HCT116 (cell line): Measurements from ENCODE around the gene HAPLN1. TPM values are rescaled to one million over a fixed set of nuclear protein-coding genes. Genes with fewer than 3 reads are reported as not detected.

ENCODE experiments used
- ATAC-seq: fragments of 200-7000 bp; cut with Tn5 transposase; 2 replicates; pipeline ENCODE4 v1.9.1; 2020; ENCODE audit warnings: mild to moderate bottlenecking, moderate library complexity
- BruUV-seq: library from RNA; stranded (reverse); fragments of 400-500 nt; replicated peaks from 2 replicates; lab custom pipeline; 2021; lab: Mats Ljungman, UMichigan
- CTCF ChIA-PET: fragments of 300-600 bp; sonication (Branson Sonifier 250); formaldehyde crosslinking; loops from one replicate; lab custom pipeline; 2021; ENCODE audit warnings: antibody characterized with exemption; lab: Charles Lee
- POLR2A ChIA-PET: fragments of 300-600, 350-600 bp; sonication (Branson Sonifier 250); formaldehyde crosslinking; loops from one replicate; lab custom pipeline; 2021; ENCODE audit warnings: antibody characterized with exemption; lab: Charles Lee
- RAD21 ChIA-PET, 2 experiments: fragments of 300-600 bp; sonication (Branson Sonifier 250); formaldehyde crosslinking; loops; one replicate each; lab custom pipeline; 2023; ENCODE audit warnings: low total read pairs in 2 of 2; ENCODE audit not compliant: uncharacterized antibody in 2 of 2, unreplicated experiment in 2 of 2, low non-redundant PET in 1 of 2; lab: Charles Lee
- DNase-seq: peaks from one replicate; pipeline ENCODE4 v3.0.0-alpha.2; 2010; ENCODE audit warnings: low read depth, low spot score
- H2AFZ ChIP-seq: fragments of 200-600 bp; shearing (Covaris generic), sonication (generic); 2 replicates; pipeline ENCODE4 v1.6.1; 2017; ENCODE audit warnings: low read depth, mixed run types, mixed read lengths, antibody characterized with exemption, low read length; ENCODE audit not compliant: poor library complexity, severe bottlenecking
- H3K27ac ChIP-seq: 2 replicates; pipeline ENCODE4 v1.5.1; 2012; ENCODE audit warnings: low read depth, low read length
- H3K27me3 ChIP-seq: fragments of 200-600 bp; sonication (generic); 2 replicates; pipeline ENCODE4 v1.6.1; 2016; ENCODE audit warnings: mixed run types, low read length, mixed read lengths; ENCODE audit not compliant: insufficient read depth
- H3K36me3 ChIP-seq, 2 experiments: fragments of 200-500 bp in 1 of 2; fragments of 200-600 bp in 1 of 2; sonication (Bioruptor generic) in 1 of 2; sonication (generic) in 1 of 2; 2 replicates each; pipeline versions ENCODE4 v1.5.1 to v1.6.1; 2014 to 2016; ENCODE audit warnings: low read length in 2 of 2, inconsistent platforms in 1 of 2, mixed read lengths in 1 of 2, mixed run types in 1 of 2; ENCODE audit not compliant: insufficient read depth in 2 of 2, control insufficient read depth in 1 of 2
- H3K4me1 ChIP-seq, 2 experiments: fragments of 200-600 bp in 1 of 2; sonication (generic) in 1 of 2; 2 replicates each; pipeline versions ENCODE4 v1.5.1 to v1.6.1; 2012 to 2017; ENCODE audit warnings: low read length in 2 of 2, inconsistent platforms in 1 of 2, mild to moderate bottlenecking in 1 of 2, mixed read lengths in 1 of 2, mixed run types in 1 of 2, moderate library complexity in 1 of 2; ENCODE audit not compliant: insufficient read depth in 2 of 2, control insufficient read depth in 1 of 2
- H3K4me2 ChIP-seq: fragments of 200-600 bp; sonication (generic); 2 replicates; pipeline ENCODE4 v1.6.1; 2017; ENCODE audit warnings: mixed run types, low read length, mixed read lengths
- H3K4me3 ChIP-seq, 2 experiments: fragments of 200-600 bp in 1 of 2; sonication (generic) in 1 of 2; replicated peaks in 1 of 2; 2 replicates each; pipeline ENCODE4 v1.5.1; 2011 to 2016; ENCODE audit warnings: low read length in 2 of 2, control low read depth in 1 of 2, low read depth in 1 of 2, mild to moderate bottlenecking in 1 of 2, mixed read lengths in 1 of 2, mixed run types in 1 of 2
- H3K79me2 ChIP-seq: fragments of 200-600 bp; sonication (generic); 2 replicates; pipeline ENCODE4 v1.6.1; 2017; ENCODE audit warnings: mild to moderate bottlenecking, mixed run types, low read length, moderate library complexity, mixed read lengths; ENCODE audit not compliant: insufficient read depth
- H3K9ac ChIP-seq: fragments of 200-600 bp; sonication (generic); 2 replicates; pipeline ENCODE4 v1.6.1; 2016; ENCODE audit warnings: low read length, mixed read lengths
- H3K9me2 ChIP-seq: fragments of 200-600 bp; sonication (generic), shearing (Covaris generic); 2 replicates; pipeline ENCODE4 v1.6.1; 2017; ENCODE audit warnings: mixed run types, mild to moderate bottlenecking, moderate library complexity; ENCODE audit not compliant: insufficient read depth
- H3K9me3 ChIP-seq, 2 experiments: fragments of 200-500 bp in 1 of 2; fragments of 200-600 bp in 1 of 2; sonication (Bioruptor generic) in 1 of 2; sonication (generic) in 1 of 2; 2 replicates each; pipeline ENCODE4 v1.6.1; 2014 to 2017; ENCODE audit warnings: low read length in 2 of 2, mixed read lengths in 2 of 2, inconsistent platforms in 1 of 2, low read depth in 1 of 2, mild to moderate bottlenecking in 1 of 2, mixed run types in 1 of 2, moderate library complexity in 1 of 2; ENCODE audit not compliant: control insufficient read depth in 1 of 2, insufficient read depth in 1 of 2
- H4K20me1 ChIP-seq: fragments of 200-600 bp; sonication (generic), shearing (Covaris generic); 2 replicates; pipeline ENCODE4 v1.6.1; 2017; ENCODE audit warnings: mixed run types, mild to moderate bottlenecking, moderate library complexity; ENCODE audit not compliant: insufficient read depth
- CEBPB ChIP-seq: IDR thresholded peaks from 2 replicates; pipeline ENCODE4 v1.6.1; 2012; ENCODE audit warnings: low read depth
- ELF1 ChIP-seq: IDR thresholded peaks from 2 replicates; pipeline ENCODE4 v1.6.1; 2012; ENCODE audit warnings: low read depth, borderline replicate concordance
- EZH2phosphoT487 ChIP-seq: fragments of 200-600 bp; IDR thresholded peaks from 2 replicates; pipeline ENCODE4 v1.6.1; 2018; ENCODE audit warnings: antibody characterized with exemption, borderline replicate concordance
- POLR2A ChIP-seq: IDR thresholded peaks from 2 replicates; pipeline ENCODE4 v1.7.0; 2011; ENCODE audit warnings: borderline replicate concordance; ENCODE audit not compliant: insufficient read depth, insufficient read length; ENCODE audit errors: extremely low read depth
- SP1 ChIP-seq: IDR thresholded peaks from 2 replicates; pipeline ENCODE4 v1.6.1; 2012; ENCODE audit warnings: low read depth
- SRF ChIP-seq: IDR thresholded peaks from 2 replicates; pipeline ENCODE4 v1.6.1; 2012; ENCODE audit warnings: low read depth
- TCF7L2 ChIP-seq: IDR thresholded peaks from 2 replicates; pipeline ENCODE4 v1.7.0; 2011; ENCODE audit warnings: borderline replicate concordance, inconsistent platforms; ENCODE audit not compliant: insufficient read depth, insufficient read length; ENCODE audit errors: extremely low read depth
- YY1 ChIP-seq: IDR thresholded peaks from 2 replicates; pipeline ENCODE4 v1.6.1; 2011; ENCODE audit warnings: low read length, low read depth, moderate library complexity, mild to moderate bottlenecking; ENCODE audit not compliant: insufficient replicate concordance; ENCODE audit errors: extremely low read depth
- ZFX ChIP-seq: fragments of 450-650 bp; IDR thresholded peaks from 2 replicates; pipeline ENCODE4 v1.6.1; 2017
- ZNF274 ChIP-seq: fragments of 200-500 bp; sonication (Bioruptor generic); IDR thresholded peaks from 2 replicates; pipeline ENCODE4 v1.6.1; 2014; ENCODE audit warnings: mild to moderate bottlenecking, low read depth, low read length, inconsistent platforms
- intact Hi-C: fragments of 100-400 bp; cut with micrococcal nuclease; formaldehyde crosslinking; loops from 2 replicates; pipeline ENCODE4 v1.10.0; 2022
- total RNA-seq: library from RNA; stranded (reverse); gene quantifications from one replicate; pipeline ENCODE4 v1.2.1, GENCODE V29; 2021; ENCODE audit not compliant: unreplicated experiment

The HAPLN1 gene
- total RNA-seq, 1 experiment from 2014 or later: 0.05 TPM

DNA sequence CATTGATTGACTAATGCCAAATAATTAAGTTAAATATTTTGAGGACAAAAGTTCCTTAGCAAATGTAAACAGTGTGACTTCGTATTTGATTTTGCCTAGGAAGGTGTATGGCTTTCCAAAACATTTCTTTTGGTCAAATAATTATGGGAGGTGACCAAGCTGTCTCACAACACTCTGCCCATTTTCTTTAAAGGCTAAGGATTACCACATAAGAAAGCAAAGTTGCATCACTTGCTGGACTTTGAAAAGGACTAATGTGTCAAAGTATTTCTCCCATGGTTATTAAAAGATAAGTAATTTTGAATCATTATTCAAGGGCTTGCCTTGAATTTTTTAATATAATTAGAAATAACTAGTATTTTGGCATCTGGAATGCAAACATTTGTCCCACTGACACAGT lies 74.7 kb downstream of the HAPLN1 start:
- H3K27me3 ChIP-seq: no peaks in the 10 kb centered on the region
- intact Hi-C loops: no loop called here
- H3K4me1 ChIP-seq: no peaks in the 10 kb centered on the region
- ChIA-PET POLR2A (no interaction called here), CTCF (no interaction called here), RAD21 (no interaction called here)
- no peaks in the 10 kb centered on the region for H3K36me3 ChIP-seq
- no peaks in the 10 kb centered on the region for H3K9me3 ChIP-seq
- 0 out of 2 replicates have a peak, but pooled peaks cover 2% of the 10 kb centered on the region for H3K9me2 ChIP-seq
- no peak overlapping the region for H3K27ac ChIP-seq
- no peak overlapping the region for H2AFZ ChIP-seq
- no peak overlapping the region for H3K4me2 ChIP-seq
- no peak for TF ChIP-seq ELF1
- peak; percentile 62; the same call in 1 of the 2 replicates for TF ChIP-seq CEBPB
- no peaks in the 10 kb centered on the region for H4K20me1 ChIP-seq
- no TSS peak for BruUV-seq
- no peak overlapping the region for H3K9ac ChIP-seq
- DNase-seq (no peak), ATAC-seq (no peak)
- no peaks in the 10 kb centered on the region for H3K79me2 ChIP-seq
- H3K4me3 ChIP-seq: no peak overlapping the region

- ChIA-PET RAD21 (no interaction called here), POLR2A (no interaction called here), CTCF (no interaction called here)
- ATAC-seq (no peak), DNase-seq (no peak)
- Histone ChIP-seq H3K9ac (no peak overlapping the region), H3K27ac (no peak overlapping the region), H3K4me1 (no peaks in the 10 kb centered on the region), H3K9me3 (no peaks in the 10 kb centered on the region), H3K27me3 (no peaks in the 10 kb centered on the region), H3K79me2 (no peaks in the 10 kb centered on the region), H3K36me3 (no peaks in the 10 kb centered on the region), H3K4me2 (no peak overlapping the region), H2AFZ (no peak overlapping the region), H3K4me3 (no peak overlapping the region), H4K20me1 (no peaks in the 10 kb centered on the region), H3K9me2 (0 out of 2 replicates have a peak, but pooled peaks cover 2% of the 10 kb centered on the region)
- intact Hi-C loops: no loop called here
- TF ChIP-seq SP1 (no peak), YY1 (no peak), ZFX (no peak), TCF7L2 (no peak), SRF (no peak), POLR2A (no peak), EZH2phosphoT487 (no peak), ZNF274 (no peak)
- BruUV-seq: no TSS peak
Measured at GRCh38 chr5:83644301-83644700, 76.4 kb downstream of the HAPLN1 start.
